Left lung (tissue), 10 donors: ENCODE results near the gene LIPF. TPM values are rescaled to one million over a fixed set of nuclear protein-coding genes. Genes with fewer than 3 reads are reported as not detected.
A peak's percentile ranks its signal among the peaks of the same experiment; 100 is the strongest.

Experiments used
- ATAC-seq: fragments of 200-7000 bp; cut with Tn5 transposase; one replicate; pipeline ENCODE4 v1.9.1; 2020; ENCODE audit warnings: moderate library complexity
- DNase-seq, 4 donors: peaks; one replicate each; pipeline ENCODE4 v3.0.0-alpha.2; 2013 to 2020
- H3K27ac ChIP-seq, 2 donors: fragments of 200-600 bp; sonication (generic) in 1 of 2; one replicate each; pipeline versions ENCODE4 v1.5.0 to v1.8.0; 2020 to 2021
- H3K27me3 ChIP-seq, 2 donors: fragments of 200-600 bp; sonication (generic) in 1 of 2; one replicate each; pipeline versions ENCODE4 v1.5.0 to v1.8.0; 2020 to 2021
- H3K36me3 ChIP-seq, 2 donors: fragments of 200-600 bp; sonication (generic) in 1 of 2; one replicate each; pipeline versions ENCODE4 v1.5.0 to v1.8.0; 2020 to 2021
- H3K4me1 ChIP-seq, 2 donors: fragments of 200-600 bp; one replicate each; pipeline ENCODE4 v1.8.0; 2021
- H3K4me3 ChIP-seq, 2 donors: fragments of 200-600 bp; sonication (generic) in 1 of 2; one replicate each; pipeline versions ENCODE4 v1.5.0 to v1.8.0; 2020 to 2021; ENCODE audit warnings: mild to moderate bottlenecking in 1 of 2
- H3K9me3 ChIP-seq, 2 donors: fragments of 200-600 bp; sonication (generic) in 1 of 2; one replicate each; pipeline versions ENCODE4 v1.5.0 to v1.8.0; 2020 to 2021
- intact Hi-C, 2 donors: fragments of 100-400 bp; cut with DNase I; formaldehyde crosslinking; loops; one replicate each; pipeline versions ENCODE4 v1.11.2 to v1.14.2; 2022
- polyA plus RNA-seq, 6 donors: library from polyadenylated mRNA; unstranded; fragments of 120-200 nt; gene quantifications; one replicate each; pipeline ENCODE4 v1.2.1, GENCODE V29; 2013; ENCODE audit not compliant: insufficient read length in 6 of 6
- total RNA-seq, 2 donors: library from RNA; stranded (reverse); fragmentation: NEBNext Ultra II Directional; extraction: Animal tissue kit (Norgen Biotek cat#: 25700); gene quantifications; one replicate each; pipeline ENCODE4 v1.2.1, GENCODE V29; 2021
- TF ChIP-seq, protein P1 (sequence below), 2 donors: fragments of 200-600 bp; sonication (generic) in 1 of 2; IDR thresholded peaks; one replicate each; pipeline versions ENCODE4 v1.5.0 to v1.8.0; 2021; ENCODE audit warnings: antibody characterized with exemption in 2 of 2
- donor health status: DM: no; HTN: yes; CAD: no.
- donor health status: DM: no; HTN: no; CAD: no.

Gene LIPF
- total and polyA plus RNA-seq, 8 donors = 0.24 to 0.51 (median 0.38) TPM; not detected in 5

DNA sequence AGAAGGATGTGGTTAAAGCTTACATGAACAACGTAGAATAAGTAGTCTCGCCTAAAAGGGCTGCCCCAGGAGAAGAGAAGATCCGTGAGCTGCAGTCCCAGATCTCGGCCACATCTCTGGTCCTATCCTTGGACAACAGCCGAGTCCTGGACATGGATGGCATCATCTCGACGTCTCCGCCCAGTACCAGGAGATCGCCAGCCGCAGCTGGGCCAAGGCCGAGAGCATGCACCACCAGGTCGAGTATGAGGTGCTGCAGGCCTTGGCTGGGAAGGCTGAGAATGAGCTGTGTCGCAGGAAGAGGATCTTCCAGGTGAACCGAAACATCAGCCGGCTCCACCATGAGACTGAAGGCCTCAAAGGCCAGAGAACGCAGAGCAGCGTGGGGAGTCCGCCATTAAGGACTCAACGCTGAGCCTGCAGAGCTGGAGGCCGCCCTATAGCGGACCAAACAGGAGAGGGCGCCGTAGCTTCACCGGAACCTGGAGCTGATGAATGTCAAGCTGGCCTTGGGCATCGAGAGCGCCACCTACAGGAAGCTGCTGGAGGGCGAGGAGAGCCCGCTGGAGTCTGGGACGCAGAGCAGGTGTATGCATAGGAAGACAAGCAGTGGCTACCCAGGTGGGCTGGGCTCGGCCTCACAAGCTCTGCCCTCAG, 64.0 kb downstream of the LIPF start:
- no peak overlapping the region for H3K4me3 ChIP-seq
- TF ChIP-seq, protein P1, sequence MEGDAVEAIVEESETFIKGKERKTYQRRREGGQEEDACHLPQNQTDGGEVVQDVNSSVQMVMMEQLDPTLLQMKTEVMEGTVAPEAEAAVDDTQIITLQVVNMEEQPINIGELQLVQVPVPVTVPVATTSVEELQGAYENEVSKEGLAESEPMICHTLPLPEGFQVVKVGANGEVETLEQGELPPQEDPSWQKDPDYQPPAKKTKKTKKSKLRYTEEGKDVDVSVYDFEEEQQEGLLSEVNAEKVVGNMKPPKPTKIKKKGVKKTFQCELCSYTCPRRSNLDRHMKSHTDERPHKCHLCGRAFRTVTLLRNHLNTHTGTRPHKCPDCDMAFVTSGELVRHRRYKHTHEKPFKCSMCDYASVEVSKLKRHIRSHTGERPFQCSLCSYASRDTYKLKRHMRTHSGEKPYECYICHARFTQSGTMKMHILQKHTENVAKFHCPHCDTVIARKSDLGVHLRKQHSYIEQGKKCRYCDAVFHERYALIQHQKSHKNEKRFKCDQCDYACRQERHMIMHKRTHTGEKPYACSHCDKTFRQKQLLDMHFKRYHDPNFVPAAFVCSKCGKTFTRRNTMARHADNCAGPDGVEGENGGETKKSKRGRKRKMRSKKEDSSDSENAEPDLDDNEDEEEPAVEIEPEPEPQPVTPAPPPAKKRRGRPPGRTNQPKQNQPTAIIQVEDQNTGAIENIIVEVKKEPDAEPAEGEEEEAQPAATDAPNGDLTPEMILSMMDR (IDR thresholded peaks at IDR 0.05) = no peak
- no peaks in the 10 kb centered on the region for H3K4me1 ChIP-seq
- H3K27me3 ChIP-seq = peaks cover 0 to 7% of the 10 kb centered on the region in 2 donors
- no peak overlapping the region for H3K27ac ChIP-seq
- peak in 2 of 4 donors; percentile 32 to 76 for DNase-seq
- no peak for ATAC-seq
- intact Hi-C loops = no loop called here
- H3K36me3 ChIP-seq = no peaks in the 10 kb centered on the region
- H3K9me3 ChIP-seq = no peaks in the 10 kb centered on the region

Other genes starting within 250 kb of the LIPF start
- 1 to 10 TPM; 5.8 to 8.8 TPM for gene RNLS, start 81.1 kb upstream of the LIPF start, total RNA-seq
- gene RNLS, start 81.1 kb upstream of the LIPF start, polyA plus RNA-seq = 1 to 10 TPM; 4.1 to 7.3 (median 4.6) TPM
- gene LIPJ, start 77.7 kb upstream of the LIPF start, total RNA-seq = not detected
- under 1 TPM; 0.07 to 0.41 (median 0.23) TPM for gene LIPJ, start 77.7 kb upstream of the LIPF start, polyA plus RNA-seq
- not detected for gene LIPK, start 41.8 kb downstream of the LIPF start, total RNA-seq
- not detected for gene LIPK, start 41.8 kb downstream of the LIPF start, polyA plus RNA-seq
- gene LIPN, start 95.6 kb downstream of the LIPF start, total RNA-seq = 1 to 10 TPM in 1 of 2 donors, not detected in 1; 1.2 TPM
- gene LIPN, start 95.6 kb downstream of the LIPF start, polyA plus RNA-seq = not detected
- not detected for gene LIPM, start 138.3 kb downstream of the LIPF start, total RNA-seq
- under 1 TPM in 1 of 6 donors, not detected in 5; 0.14 TPM for gene LIPM, start 138.3 kb downstream of the LIPF start, polyA plus RNA-seq
- 1 to 10 TPM; 5.1 to 8.9 TPM for gene ANKRD22, start 187.4 kb downstream of the LIPF start, total RNA-seq
- 1 to 10 TPM in 1 of 6 donors, under 1 TPM in 5; 0.13 to 1.1 (median 0.82) TPM for gene ANKRD22, start 187.4 kb downstream of the LIPF start, polyA plus RNA-seq
- 10 to 100 TPM in 1 of 2 donors, 1 to 10 TPM in 1; 9.9 to 11.4 TPM for gene STAMBPL1, start 215.8 kb downstream of the LIPF start, total RNA-seq
- gene STAMBPL1, start 215.8 kb downstream of the LIPF start, polyA plus RNA-seq = 10 to 100 TPM in 4 of 6 donors, 1 to 10 TPM in 2; 7.5 to 13.4 (median 12.1) TPM